ENCODE results near the gene SCGB1A1. TPM values are rescaled to one million over a fixed set of nuclear protein-coding genes. Genes with fewer than 3 reads are reported as not detected.
A peak's percentile ranks its signal among the peaks of the same experiment; 100 is the strongest.
"Not testable (repeated sequence)": the region's sequence is repeated elsewhere in the genome, so short reads cannot be mapped to it uniquely, and the experiment has no call there.

SCGB1A1 gene, protein sequence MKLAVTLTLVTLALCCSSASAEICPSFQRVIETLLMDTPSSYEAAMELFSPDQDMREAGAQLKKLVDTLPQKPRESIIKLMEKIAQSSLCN
- not detected in 2 replicates for total RNA-seq

DNA sequence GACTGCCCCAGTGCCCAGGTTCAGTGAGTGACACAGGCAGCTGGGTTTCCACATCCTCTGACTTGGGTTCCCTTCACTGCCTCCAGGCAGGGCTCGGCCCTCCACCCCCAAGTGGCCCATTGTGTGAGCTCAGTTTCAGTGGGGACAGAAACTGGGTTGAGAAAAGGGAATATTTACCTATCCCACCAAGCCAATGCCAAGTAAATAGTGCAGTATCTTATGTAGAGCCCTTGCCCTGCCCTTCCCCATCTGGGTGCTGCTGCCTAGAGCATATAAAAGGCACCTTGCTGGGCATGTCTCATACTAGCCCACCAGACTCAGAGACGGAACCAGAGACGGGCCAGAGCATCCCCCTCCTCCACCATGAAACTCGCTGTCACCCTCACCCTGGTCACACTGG, at the start of gene SCGB1A1:
Gene SCGB1A1, plus strand, starts transcription at position 301 of the 400 bp plus-strand sequence. Its CDS starts 63 bp downstream, at position 364.
- H3K9me3 Mint-ChIP-seq = no peaks in the 10 kb centered on the region
- no peak within 1 kb of the TSS for H3K4me3 Mint-ChIP-seq
- H3K27me3 Mint-ChIP-seq = peaks cover 5% of the 10 kb centered on the region
- H3K36me3 Mint-ChIP-seq (ENCODE audit: low read depth) = no peaks in the 10 kb centered on the region
- H3K4me1 Mint-ChIP-seq = no peaks in the 10 kb centered on the region
- no peak within 1 kb of the TSS for H3K27ac Mint-ChIP-seq
- intact Hi-C loops (cut with micrococcal nuclease) = no loop called here
- DNase-seq = no peak

DNA sequence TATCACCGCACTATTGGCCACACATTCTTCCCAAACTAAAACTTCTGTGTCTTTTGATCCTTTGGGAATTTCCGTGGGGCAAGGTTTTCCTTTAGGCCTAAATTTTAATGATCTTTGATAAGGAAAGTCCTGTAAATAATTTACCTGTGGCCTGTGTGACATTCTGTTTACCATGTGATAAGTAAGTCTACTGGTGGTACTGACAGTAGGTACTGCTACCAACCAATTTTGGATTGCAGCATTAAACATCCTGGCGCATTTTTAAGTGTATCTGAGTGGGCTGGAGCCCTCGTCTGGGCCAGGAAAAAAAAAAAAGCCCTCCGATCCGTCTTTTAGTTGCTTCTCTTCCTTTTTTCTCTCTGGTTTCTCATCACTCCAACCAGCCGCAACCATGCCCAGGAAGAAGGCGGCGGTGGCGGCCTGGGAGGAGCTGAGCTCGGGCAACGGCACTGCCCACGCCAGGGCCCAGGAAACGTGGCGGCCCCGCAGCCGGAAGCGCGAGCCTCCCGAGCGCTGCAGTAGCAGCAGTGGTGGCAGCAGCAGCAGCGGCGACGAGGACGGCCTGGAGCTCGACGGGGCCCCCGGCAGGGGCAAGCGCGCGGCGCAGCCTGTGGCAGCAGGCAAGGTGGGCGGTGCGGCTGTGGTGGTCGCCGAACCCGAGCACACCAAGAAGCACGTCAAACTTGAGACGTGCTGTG, 47.9 kb upstream of the SCGB1A1 start:
- peak; percentile 86 for DNase-seq
- peak overlapping the region; percentile 88 for H3K27ac Mint-ChIP-seq
- no peaks in the 10 kb centered on the region for H3K36me3 Mint-ChIP-seq (ENCODE audit: low read depth)
- no peaks in the 10 kb centered on the region for H3K27me3 Mint-ChIP-seq
- peak overlapping the region; percentile 79 for H3K4me3 Mint-ChIP-seq
- H3K9me3 Mint-ChIP-seq = no peaks in the 10 kb centered on the region
- intact Hi-C loops (cut with micrococcal nuclease) = no loop called here
- peaks cover 12% of the 10 kb centered on the region for H3K4me1 Mint-ChIP-seq

DNA sequence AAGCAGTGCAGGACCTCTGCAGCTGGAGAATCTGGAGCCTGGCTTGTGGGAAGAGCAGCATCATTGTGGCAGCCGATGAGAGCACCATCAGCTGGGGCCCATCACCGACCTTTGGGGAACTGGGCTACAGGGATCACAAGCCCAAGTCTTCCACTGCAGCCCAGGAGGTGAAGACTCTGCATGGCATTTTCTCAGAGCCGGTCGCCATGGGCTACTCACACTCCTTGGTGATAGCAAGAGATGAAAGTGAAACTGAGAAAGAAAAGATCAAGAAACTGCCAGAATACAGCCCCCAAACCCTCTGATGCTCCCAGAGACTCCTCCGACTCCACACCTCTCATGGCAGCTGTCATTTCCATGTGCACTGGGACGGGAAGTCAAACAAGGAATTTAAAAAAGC, 46.0 kb upstream of the SCGB1A1 start:
- DNase-seq = peak; percentile 69
- peaks cover 12% of the 10 kb centered on the region for H3K4me1 Mint-ChIP-seq
- intact Hi-C loops (cut with micrococcal nuclease) = no loop called here
- H3K9me3 Mint-ChIP-seq = no peaks in the 10 kb centered on the region
- no peak overlapping the region for H3K27ac Mint-ChIP-seq
- no peaks in the 10 kb centered on the region for H3K36me3 Mint-ChIP-seq (ENCODE audit: low read depth)
- no peaks in the 10 kb centered on the region for H3K27me3 Mint-ChIP-seq
- H3K4me3 Mint-ChIP-seq = no peak overlapping the region

DNA sequence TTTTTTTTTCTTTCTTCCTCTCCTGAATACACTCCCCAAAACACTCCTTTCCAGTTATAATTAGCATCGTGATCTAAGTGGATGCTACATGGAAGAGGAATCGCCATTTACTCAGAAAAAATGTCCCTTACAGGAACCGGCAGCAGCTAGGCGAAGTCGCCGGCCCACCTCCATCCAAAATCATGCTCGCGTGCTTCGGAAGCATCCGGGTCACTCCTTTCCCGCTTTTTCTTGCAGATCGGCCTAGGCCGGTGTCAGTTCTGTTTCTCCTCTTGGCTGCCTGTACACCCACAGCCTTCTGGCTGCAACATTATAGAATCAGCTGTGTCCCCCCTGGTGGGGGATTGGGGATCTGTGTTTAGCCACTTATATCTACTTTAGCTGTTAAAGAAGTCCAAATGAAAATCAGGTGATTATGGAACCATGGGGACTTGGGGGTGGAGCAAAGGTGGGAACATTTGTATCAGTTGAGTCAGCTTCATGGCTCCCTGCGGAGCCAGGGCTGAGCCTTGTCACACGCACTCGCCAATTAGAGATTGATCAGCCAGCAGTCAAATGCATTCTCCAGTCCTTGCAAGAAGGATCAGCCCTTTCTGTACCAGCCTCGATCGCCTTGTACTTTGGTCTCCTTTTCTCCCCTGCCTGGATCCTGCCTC, 45.2 kb upstream of the SCGB1A1 start:
- no peak overlapping the region for H3K4me3 Mint-ChIP-seq
- no peak overlapping the region for H3K27ac Mint-ChIP-seq
- H3K27me3 Mint-ChIP-seq = peaks cover 2% of the 10 kb centered on the region
- no peaks in the 10 kb centered on the region for H3K9me3 Mint-ChIP-seq
- intact Hi-C loops (cut with micrococcal nuclease) = no loop called here
- peaks cover 10% of the 10 kb centered on the region for H3K4me1 Mint-ChIP-seq
- no peaks in the 10 kb centered on the region for H3K36me3 Mint-ChIP-seq (ENCODE audit: low read depth)
- no peak for DNase-seq

DNA sequence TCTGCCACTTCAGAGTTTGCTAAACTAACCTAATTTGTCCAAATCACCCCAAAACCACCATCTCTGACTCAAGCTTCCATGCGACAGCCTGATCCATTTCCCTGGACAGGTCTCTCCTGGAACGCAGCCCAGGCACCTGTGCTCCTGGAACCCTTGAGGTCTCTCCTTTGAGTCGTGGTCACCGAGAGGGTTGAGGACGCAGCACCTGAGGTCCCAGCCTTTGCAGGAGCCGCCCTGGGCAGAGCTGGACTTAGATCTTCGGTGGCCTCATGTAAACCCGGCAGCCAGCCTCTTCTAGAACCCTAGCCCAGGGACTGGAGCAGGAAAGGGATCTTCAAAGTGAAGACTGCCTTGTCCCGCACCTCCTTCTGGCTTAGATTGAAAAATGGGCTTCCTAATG, 44.0 kb upstream of the SCGB1A1 start:
- no peaks in the 10 kb centered on the region for H3K36me3 Mint-ChIP-seq (ENCODE audit: low read depth)
- H3K9me3 Mint-ChIP-seq = no peaks in the 10 kb centered on the region
- no peak overlapping the region for H3K27ac Mint-ChIP-seq
- peaks cover 11% of the 10 kb centered on the region for H3K27me3 Mint-ChIP-seq
- H3K4me1 Mint-ChIP-seq = peaks cover 10% of the 10 kb centered on the region
- no peak for DNase-seq
- H3K4me3 Mint-ChIP-seq = no peak overlapping the region
- intact Hi-C loops (cut with micrococcal nuclease) = no loop called here

DNA sequence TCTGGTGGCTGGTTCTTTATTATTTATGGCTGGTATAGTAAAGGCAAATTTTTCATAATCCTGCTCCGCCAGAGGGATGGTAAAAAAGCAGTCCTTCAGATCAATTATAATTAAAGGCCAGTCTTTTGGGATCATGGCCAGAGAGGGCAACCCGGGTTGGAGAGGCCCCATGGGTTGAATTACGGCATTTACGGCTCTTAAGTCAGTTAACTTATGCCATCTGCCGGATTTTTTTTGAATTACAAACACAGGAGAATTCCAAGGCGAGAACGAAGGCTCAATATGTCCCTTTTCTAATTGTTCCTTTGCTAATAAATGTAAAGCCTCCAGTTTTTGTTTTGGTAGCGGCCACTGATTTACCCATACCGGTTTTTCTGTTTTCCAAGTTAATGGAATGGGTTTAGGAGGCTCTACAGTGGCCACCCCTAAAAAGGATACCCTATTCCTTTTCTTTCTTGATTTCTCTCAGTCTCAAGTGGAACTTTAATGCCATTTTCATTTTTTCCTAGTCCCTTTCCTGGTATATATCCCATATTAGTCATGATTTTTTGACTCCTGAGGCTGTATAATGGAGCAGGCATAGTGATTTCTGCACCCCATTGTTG, 40.3 kb upstream of the SCGB1A1 start:
- peak; percentile 79 for DNase-seq
- not testable (repeated sequence) for H3K36me3 Mint-ChIP-seq (ENCODE audit: low read depth)

DNA sequence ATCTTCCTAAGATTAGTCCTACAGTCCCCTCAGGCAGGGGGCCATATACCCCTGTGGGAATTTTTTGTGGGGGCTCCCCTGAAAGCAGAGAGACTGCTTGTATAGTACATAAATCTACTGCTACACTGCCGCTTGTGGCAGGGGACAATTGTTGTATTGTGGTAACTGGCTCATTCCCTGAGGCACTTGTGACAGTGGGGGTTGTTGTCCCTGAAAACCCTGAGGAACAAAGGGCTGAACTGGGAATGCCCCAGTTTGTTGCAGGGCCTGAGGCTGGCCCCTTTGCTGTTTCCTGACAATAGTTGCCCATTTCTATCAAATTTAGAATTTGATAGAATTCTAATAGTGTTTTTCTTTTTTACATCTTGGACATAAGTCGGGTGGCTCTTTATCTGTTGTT, 39.2 kb upstream of the SCGB1A1 start:
- H3K4me3 Mint-ChIP-seq; H3K27ac Mint-ChIP-seq; intact Hi-C loops (cut with micrococcal nuclease); H3K36me3 Mint-ChIP-seq (ENCODE audit: low read depth); DNase-seq; H3K9me3 Mint-ChIP-seq: not testable (repeated sequence)
- peaks cover 12% of the 10 kb centered on the region for H3K4me1 Mint-ChIP-seq
- peaks cover 17% of the 10 kb centered on the region for H3K27me3 Mint-ChIP-seq

More for the DNA sequence above, 40.3 kb upstream of the SCGB1A1 start:
- H3K4me1 Mint-ChIP-seq = peaks cover 12% of the 10 kb centered on the region
- H3K9me3 Mint-ChIP-seq, H3K4me3 Mint-ChIP-seq, H3K27ac Mint-ChIP-seq: not testable (repeated sequence)
- H3K27me3 Mint-ChIP-seq = peaks cover 17% of the 10 kb centered on the region
- intact Hi-C loops (cut with micrococcal nuclease) = loop anchor here (1.0 kb wide), 2 partner anchors 38 to 207 kb away; no protein-coding TSS in a partner anchor

DNA sequence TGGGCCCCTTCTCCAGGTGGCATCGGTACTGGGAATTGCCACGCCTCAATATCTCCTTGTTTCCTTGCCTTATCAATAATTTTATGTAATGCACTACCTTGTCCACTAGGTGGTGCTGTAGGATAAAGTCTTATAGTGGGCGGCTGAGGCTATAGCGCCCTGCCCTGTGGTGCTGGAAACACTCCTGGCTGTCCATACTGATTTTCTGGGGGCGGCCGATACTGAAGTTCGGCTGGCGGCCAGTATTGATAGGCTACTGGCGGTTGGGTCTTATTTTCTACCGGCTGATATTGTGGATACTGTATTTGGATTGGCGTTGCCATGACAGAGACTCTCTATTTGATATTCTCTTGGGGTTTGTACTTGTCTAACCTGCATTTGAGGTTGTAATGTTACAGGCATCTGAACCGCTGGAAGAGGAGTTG, 38.0 kb upstream of the SCGB1A1 start:
- peak; percentile 87 for DNase-seq
- not testable (repeated sequence) for H3K36me3 Mint-ChIP-seq (ENCODE audit: low read depth); H3K9me3 Mint-ChIP-seq; H3K4me3 Mint-ChIP-seq; H3K27ac Mint-ChIP-seq
- intact Hi-C loops (cut with micrococcal nuclease) = loop anchor here (5.0 kb wide), 1 partner anchor 161 kb away; no protein-coding TSS in a partner anchor
- Mint-ChIP-seq H3K4me1 (peaks cover 15% of the 10 kb centered on the region), H3K27me3 (peaks cover 17% of the 10 kb centered on the region)

DNA sequence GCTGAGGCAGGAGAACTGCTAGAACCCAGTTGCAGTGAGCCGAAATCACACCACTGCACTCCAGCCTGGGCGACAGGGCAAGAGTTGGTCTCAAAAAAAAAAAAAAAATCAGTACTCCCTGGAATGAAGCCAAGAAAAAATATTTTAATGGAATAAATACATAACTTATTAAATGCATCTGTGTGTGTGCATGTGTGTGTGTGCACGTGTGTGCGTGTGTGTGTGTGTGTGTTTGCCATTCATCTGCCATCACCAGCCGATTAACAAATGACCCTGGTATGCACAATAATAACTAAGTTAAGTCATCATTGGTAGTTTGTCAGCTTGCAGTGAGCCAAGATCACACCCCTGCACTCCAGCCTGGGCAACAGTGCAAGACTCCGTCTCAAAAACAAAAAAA, 35.0 kb upstream of the SCGB1A1 start:
- Mint-ChIP-seq H3K27me3 (peaks cover 14% of the 10 kb centered on the region), H3K36me3 (ENCODE audit: low read depth) (no peaks in the 10 kb centered on the region), H3K4me3 (no peak overlapping the region), H3K9me3 (no peaks in the 10 kb centered on the region), H3K27ac (no peak overlapping the region), H3K4me1 (peaks cover 19% of the 10 kb centered on the region)
- DNase-seq = no peak
- intact Hi-C loops (cut with micrococcal nuclease) = loop anchor here (5.0 kb wide), 1 partner anchor 158 kb away; no protein-coding TSS in a partner anchor

DNA sequence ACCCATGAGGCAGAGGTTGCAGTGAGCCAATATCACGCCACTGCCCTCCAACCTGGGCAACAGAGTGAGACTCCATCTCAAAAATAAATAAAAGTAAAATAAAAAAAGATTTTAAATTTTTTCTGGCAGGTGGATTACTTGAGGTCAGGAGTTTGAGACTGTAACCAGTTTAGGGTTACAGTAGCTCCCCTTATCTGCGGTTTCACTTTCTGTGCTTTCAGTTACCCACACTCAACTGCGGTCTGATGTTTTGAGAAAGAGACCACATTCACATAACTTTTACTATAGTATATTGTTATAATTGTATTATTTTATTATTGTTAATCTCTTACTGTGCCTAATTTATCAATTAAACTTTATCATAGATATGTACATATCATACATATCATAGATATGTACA, 32.8 kb upstream of the SCGB1A1 start:
- H3K36me3 Mint-ChIP-seq (ENCODE audit: low read depth); H3K4me3 Mint-ChIP-seq; H3K27me3 Mint-ChIP-seq; intact Hi-C loops (cut with micrococcal nuclease); H3K9me3 Mint-ChIP-seq; H3K27ac Mint-ChIP-seq: not testable (repeated sequence)
- peaks cover 14% of the 10 kb centered on the region for H3K4me1 Mint-ChIP-seq
- DNase-seq = peak; percentile 76

DNA sequence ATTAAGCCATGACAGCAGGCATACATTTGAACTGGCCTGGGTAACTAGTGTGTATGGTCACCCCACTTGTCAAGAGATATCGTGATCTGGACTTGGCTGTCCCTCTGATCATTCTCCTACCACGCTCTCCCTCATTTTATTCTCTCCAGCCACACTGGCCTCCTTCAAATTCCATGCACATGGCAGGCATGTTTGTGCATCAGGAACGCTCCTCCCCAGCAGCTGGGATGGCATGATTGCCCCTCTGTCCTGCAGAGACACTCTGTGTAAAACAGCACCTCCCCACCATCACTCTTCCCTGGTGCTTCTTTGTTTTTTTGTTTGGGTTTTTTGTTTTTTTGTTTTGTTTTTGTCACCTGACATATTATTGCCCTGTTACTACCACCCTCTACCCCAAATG, 31.5 kb upstream of the SCGB1A1 start:
- Mint-ChIP-seq H3K36me3 (ENCODE audit: low read depth) (no peaks in the 10 kb centered on the region), H3K27me3 (peaks cover 2% of the 10 kb centered on the region), H3K27ac (no peak overlapping the region), H3K9me3 (no peaks in the 10 kb centered on the region), H3K4me3 (no peak overlapping the region), H3K4me1 (peaks cover 11% of the 10 kb centered on the region)
- intact Hi-C loops (cut with micrococcal nuclease) = no loop called here
- no peak for DNase-seq

DNA sequence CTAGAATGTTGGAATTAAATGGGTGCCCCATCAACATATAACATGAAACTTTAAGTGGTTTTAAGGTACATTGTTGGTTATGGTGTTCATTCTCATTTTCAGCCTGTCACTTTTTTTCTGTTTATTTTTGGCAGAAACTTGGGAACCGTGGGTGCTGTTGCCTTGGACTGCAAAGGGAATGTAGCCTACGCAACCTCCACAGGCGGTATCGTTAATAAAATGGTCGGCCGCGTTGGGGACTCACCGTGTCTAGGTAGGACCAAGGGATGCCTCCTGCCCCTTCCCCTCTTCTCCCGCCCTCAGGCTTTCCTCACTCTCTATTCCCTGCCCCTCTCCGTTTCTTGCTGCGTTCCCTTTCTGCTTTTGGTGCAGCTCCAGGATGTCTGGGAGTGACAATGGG, 29.8 kb upstream of the SCGB1A1 start:
- Mint-ChIP-seq H3K4me1 (peaks cover 11% of the 10 kb centered on the region), H3K9me3 (no peaks in the 10 kb centered on the region), H3K27ac (no peak overlapping the region), H3K27me3 (peaks cover 2% of the 10 kb centered on the region), H3K36me3 (ENCODE audit: low read depth) (no peaks in the 10 kb centered on the region), H3K4me3 (no peak overlapping the region)
- intact Hi-C loops (cut with micrococcal nuclease) = no loop called here
- DNase-seq = no peak

DNA sequence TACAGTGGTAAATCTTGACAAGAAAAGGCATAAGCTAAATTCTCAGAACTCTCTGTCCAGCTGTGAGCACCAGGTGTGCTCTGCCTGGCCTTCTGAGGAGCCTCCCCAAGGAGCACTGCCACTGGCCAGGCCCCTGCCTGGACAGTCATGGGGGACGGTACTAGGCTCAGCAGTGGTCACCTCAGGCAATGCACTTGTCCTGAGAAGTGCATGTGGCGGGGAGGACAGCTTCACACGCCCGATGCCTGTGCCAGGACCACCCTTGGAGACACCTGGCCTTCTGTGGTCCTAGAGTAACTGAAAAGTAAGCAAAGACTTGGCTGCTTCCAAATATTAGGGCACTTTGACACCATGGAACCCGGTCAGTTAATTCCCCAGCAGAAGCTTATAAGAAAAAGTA, 28.6 kb upstream of the SCGB1A1 start:
- H3K9me3 Mint-ChIP-seq = no peaks in the 10 kb centered on the region
- H3K36me3 Mint-ChIP-seq (ENCODE audit: low read depth) = no peaks in the 10 kb centered on the region
- H3K27ac Mint-ChIP-seq = no peak overlapping the region
- H3K27me3 Mint-ChIP-seq = peaks cover 2% of the 10 kb centered on the region
- no peak for DNase-seq
- no peak overlapping the region for H3K4me3 Mint-ChIP-seq
- intact Hi-C loops (cut with micrococcal nuclease) = loop anchor here (5.0 kb wide), 1 partner anchor 302 kb away; no protein-coding TSS in a partner anchor
- H3K4me1 Mint-ChIP-seq = peaks cover 15% of the 10 kb centered on the region

DNA sequence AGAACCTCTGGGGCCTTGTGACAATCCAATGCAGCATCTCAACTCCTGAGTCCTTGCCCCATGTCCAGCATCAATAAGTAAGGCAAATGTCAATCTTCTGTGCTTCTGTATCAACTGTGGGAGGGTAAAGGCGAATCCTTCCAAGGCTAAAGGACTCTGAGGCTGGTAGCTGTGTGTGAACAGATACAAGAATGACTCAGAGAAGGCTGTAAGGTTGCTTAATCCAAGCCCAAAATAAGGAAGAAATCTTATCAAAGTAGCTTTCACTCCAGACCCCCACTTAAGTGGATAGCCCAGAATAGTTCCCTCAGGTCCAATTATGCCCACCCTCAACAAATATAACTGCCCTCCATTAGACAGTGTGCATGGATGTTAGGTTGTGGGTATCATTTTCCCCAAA, 28.1 kb upstream of the SCGB1A1 start:
- no peaks in the 10 kb centered on the region for H3K9me3 Mint-ChIP-seq
- H3K4me3 Mint-ChIP-seq = no peak overlapping the region
- intact Hi-C loops (cut with micrococcal nuclease) = loop anchor here (5.0 kb wide), 1 partner anchor 302 kb away; no protein-coding TSS in a partner anchor
- H3K36me3 Mint-ChIP-seq (ENCODE audit: low read depth) = no peaks in the 10 kb centered on the region
- H3K27ac Mint-ChIP-seq = no peak overlapping the region
- H3K27me3 Mint-ChIP-seq = peaks cover 2% of the 10 kb centered on the region
- no peak for DNase-seq
- peaks cover 13% of the 10 kb centered on the region for H3K4me1 Mint-ChIP-seq

Data from activated CD4-positive, alpha-beta T cell treated with anti-CD3 and anti-CD28 coated beads, Interleukin-2, amount 10 ng/mL, durations not matched to agents 24 days and 14 days (primary cell).